GF-D8 (cell line): ENCODE results near the gene PDLIM7.

ENCODE experiments used
- DNase-seq: peaks from one replicate; lab custom pipeline; 2025; lab: John Stamatoyannopoulos, UW

The PDLIM7 gene

GRCh38 chr5:177507596-177508220 lies 10.3 kb upstream of the PDLIM7 start:
- peak; percentile 21 for DNase-seq

DNA sequence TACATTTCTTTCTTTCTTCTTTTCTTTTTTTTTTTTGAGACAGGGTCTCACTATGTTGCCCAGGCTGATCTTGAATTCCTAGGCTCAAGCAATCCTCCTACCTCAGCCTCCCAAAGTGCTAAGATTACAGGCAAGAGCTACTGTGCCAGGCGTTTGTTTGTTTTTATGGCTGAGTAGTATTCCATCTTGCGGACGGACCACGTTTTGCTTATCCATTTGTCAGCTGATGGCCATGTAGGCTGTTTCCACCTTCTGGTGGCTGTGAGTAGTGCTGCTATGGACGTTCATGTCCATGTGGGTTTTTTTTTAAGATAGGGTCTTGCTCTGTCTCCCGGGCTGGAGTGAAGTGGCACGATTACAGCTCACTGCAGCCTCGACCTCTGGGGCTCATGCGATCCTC lies 9.8 kb upstream of the PDLIM7 start:
- DNase-seq: peak; percentile 4

- DNase-seq: no peak
Observed at GRCh38 chr5:177505075-177505474, 7.7 kb upstream of the PDLIM7 start.

GRCh38 chr5:177504086-177505056 lies 7.0 kb upstream of the PDLIM7 start:
- DNase-seq: no peak

- DNase-seq: no peak
Observed at GRCh38 chr5:177503351-177504085, 6.1 kb upstream of the PDLIM7 start.

DNA sequence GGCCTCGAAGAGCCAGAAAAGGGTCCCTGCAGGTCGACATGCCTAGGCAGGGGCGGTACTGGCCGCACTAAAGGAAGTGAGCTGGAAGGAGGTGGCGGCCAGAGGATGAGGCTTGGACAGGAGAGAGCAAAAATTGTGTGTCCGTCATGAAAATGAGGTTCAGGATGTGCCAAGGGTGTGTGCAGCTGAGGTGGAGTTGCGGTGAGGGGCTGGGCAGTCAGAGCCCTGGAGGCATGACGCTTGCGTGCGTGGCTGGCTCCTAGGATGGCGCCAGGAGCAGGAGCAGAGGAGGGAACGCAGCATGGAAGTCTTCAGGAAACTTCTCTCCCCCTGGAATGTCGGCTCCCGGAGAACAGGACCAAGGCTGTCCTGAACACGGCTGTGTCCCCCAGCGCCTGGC lies 5.5 kb upstream of the PDLIM7 start:
- DNase-seq: no peak

DNA sequence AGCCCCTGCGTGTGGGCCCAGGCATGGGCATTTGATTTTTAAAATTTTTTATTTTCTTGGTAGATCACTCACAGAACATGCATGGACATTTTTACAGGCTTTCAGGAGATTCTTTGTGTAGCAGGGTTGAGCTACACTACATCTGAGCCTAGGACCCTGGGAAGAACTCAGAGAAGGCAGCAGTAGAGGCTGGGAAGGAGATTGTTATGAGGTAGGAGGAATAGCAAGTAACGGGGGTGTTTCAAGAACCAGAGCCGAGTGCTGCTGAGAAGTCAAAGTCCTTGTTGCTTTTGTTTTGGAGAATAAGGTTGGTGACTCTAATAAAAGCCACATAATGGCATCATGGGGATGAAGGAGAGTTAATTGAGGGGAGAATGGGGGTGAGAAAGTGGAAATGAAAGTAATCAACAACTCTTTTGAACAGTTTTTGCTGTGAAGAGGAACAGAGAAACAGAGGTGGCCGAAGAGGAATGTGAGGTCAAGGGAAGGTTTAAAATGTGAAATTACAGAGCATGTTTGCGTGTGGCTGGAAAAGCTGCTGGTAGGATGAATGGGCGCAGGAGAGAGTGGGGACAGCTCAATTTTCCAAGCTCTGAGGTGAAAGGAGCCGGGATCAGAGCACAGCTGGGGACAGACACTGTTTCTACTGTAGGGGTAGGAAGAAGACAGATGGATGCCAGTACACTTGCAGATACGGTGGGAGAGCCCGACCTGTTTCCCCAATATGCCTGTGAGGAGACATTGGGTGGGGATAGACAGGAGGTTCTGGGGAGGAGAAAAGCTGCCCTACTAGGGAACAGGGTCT lies 4.7 kb upstream of the PDLIM7 start:
- DNase-seq: no peak

DNA sequence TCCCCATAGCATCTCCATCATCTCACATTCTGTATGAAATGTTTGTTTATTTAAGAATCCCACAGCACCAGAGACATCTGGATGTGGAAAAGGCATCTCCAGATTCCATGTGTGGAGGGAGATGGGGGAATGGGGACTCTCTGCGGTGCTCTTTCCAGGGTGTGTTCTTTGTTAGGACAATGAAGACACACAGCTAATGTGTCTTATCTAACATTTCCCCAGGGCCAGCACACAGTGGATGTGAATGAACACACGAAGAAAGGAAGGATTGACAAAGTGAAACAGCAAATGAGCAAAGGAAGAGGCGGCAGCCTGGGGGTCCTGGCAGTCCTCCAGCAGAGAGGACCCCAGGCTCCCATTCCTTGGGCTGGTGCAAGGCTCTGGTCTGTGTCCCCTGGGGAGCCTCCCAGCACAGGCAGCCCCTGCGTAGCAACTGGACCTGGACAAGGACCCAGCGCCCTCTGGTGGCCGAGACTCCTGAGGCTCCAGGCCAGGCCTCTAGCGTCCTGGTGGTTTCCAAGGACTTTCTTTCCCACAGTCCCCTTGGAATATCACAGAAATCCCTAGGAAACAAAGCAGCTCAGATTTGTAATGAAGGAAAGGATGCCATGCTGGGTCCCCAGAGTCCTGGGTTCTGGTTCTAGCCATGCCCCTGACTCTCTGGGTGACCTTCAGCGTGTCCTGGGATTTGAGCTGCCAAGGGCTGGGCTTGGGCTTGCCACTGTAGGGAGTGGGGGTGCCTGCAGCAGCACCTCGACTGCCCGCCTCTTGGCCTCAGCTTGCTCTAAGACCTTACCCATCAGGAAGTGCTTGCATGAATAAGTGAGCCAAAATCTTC lies 3.5 kb upstream of the PDLIM7 start:
- peak; percentile 30 for DNase-seq

DNA sequence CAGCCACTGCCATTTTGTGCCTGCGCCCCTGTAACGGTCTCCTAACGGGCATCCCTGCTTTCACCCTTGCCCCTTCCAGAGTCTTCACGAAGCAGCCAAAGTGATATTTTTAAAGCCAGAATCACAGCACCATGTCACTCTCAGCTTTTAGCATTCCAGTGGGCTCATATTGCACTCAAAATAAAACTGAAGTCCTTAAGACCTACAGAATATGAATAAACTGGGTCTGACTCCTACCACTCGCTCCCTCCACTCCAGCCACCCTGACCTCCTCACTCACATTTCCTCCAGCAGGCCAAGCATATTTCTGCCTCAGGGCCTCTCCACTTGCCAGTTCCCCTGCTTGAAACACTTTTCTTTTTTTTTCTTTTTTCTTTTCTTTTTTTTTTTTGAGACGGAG lies 2.4 kb upstream of the PDLIM7 start:
- no peak for DNase-seq

- no peak for DNase-seq
Observed at GRCh38 chr5:177498013-177498787, 796 bp upstream of the PDLIM7 start.

- no peak for DNase-seq
Observed at GRCh38 chr5:177496727-177497291, 595 bp downstream of the PDLIM7 start.

GRCh38 chr5:177496070-177496726 lies 1.2 kb downstream of the PDLIM7 start:
- DNase-seq: no peak

- DNase-seq: no peak
Observed at GRCh38 chr5:177495243-177496060, 2.0 kb downstream of the PDLIM7 start.

- peak; percentile 58 for DNase-seq
Observed at GRCh38 chr5:177494346-177495195, 2.8 kb downstream of the PDLIM7 start.

DNA sequence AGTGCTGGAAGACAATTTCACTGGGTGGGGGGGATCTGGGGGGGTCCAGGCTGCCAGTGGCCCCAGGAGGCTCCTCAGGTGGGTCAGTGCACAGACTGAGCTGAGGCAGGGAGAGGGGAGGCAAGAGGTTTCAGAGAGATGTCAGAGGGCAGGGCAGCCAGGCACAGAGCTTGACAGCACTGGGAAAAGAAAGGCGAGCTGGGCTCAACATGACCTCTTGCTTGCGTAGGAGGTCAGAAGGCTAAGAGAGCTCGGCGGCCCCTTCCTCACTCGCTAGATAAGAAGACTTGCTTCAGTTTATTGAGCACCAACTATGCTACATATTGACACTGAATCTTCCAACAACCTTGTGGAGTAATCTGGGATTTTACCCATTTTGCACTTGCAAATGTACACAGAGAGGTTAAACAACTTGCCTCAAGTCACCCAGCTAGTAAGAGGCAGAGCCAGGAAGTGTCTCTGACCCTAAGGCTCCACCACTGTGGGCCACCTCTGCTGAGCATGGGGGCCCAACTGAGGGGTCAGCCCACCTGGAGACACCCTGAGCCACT lies 3.5 kb downstream of the PDLIM7 start:
- no peak for DNase-seq

GRCh38 chr5:177492841-177493240 lies 4.6 kb downstream of the PDLIM7 start:
- no peak for DNase-seq
